Kidney glomerular epithelial cell (primary cell): ENCODE results near the gene PP2D1.
"Not testable (repeated sequence)": the region's sequence is repeated elsewhere in the genome, so short reads cannot be mapped to it uniquely, and the experiment has no call there.

ENCODE experiments used
- DNase-seq: peaks from one replicate; lab custom pipeline; 2025; lab: John Stamatoyannopoulos, UW

The PP2D1 gene

DNA sequence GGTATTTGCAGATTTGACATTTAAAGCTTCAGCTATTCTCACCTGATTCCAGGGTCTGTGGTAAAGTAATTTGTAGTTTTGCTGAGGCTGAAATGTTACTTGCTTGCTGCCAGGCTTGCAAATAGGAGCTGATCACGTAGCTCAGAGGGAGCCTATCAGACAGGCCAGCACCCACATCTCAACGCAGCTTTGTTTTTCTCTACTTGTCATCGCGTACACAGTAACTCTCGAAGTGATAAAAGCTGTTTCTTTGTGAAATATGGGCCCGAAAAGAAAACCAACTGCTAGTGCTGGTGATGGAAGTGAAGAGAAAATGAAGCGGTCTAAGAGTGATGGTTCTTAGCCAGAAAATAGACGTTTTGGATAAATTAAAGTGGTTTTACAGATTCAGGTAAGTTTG lies 41.7 kb downstream of the PP2D1 start:
- DNase-seq: no peak

DNA sequence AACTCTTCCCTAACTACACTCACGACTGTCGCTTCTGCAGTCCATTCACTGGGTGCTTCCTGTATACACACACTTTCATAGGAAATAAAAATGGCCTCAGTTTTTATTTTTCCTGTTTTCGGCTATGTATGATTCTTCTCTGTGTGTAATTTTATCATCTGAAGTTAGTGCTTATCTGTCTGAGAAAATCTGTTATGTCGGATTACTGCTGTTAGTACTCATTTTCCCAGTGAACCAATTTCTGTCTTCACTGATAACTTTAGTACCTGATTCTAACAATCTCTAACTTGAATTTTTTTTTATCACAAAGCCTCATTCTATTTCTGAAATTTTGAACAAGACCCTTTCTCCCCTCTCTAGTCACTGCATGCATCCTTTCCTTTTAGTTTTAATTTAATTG lies 44.3 kb downstream of the PP2D1 start:
- no peak for DNase-seq

DNA sequence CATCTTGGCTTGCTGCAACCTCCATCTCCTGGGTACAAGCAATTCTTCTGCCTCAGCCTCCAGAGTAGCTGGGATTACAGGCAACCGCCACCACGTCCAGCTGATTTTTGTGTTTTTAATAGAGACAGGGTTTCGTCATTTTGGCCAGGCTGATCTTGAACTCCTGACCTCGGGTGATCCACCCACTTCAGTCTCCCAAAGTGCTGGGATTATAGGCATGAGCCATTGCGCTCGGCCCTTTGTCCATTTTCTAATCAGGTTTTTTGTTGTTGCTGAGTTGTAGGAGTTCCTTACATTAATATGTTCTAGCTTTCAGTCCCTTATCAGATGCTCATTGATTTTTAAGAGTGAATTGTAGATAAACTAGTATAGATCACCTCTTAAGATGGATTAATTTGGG lies 44.9 kb downstream of the PP2D1 start:
- DNase-seq: no peak

DNA sequence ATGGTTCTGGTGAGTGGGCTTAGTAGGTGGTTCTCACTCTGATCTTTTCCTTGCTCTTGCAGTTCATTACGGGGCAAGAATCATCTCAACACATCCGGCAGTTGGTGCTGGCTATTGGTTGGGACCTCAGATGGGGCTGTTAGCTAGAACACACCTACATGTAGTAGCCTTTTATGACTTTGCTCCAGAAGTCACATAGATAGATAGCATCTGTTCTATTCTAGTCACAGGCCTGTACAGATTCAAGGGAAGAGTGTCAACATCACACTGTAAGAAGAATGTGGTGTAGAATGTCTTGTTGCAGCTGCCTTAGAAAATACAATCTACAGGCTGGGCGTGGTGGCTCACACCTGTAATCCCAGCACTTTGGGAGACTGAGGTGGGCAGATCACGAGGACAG lies 50.1 kb downstream of the PP2D1 start:
- no peak for DNase-seq

DNA sequence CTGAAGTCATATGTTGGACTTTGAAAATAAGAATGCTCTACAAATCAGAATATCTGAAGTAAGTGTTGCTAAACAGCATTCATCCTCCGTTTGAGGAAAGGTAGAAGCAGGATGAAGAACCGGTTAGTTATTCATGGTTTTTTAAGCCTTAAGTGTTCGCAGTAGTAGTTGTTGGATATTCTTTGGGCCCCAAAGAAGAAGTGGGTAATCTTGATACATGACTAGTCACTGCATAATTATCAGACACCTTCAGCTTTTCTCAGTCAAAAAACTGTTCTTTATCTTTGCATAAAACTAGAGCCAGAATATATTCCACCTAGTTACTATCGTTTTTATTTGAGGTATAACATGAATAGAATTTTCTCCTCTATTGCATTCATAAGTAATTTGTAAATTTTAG lies 51.4 kb downstream of the PP2D1 start:
- DNase-seq: no peak

DNA sequence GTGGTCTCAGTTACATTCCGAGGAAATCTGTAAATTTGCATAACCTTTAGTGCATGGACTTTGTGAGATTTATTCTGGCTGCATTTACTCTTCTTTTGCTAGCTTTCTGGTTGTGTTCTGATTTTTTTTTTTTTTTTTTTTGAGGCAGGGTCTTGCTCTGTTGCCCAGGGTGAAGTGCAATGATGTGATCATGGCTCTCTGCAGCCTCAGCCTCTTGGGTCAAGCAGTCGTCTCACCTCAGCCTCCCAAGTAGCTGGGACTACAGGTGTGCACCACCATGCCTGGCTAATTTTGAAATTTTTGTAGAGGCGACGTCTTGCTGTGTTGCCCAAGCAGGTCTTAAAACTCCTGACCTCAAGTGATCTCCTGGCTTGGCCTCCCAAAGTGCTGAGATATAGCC lies 52.6 kb downstream of the PP2D1 start:
- no peak for DNase-seq

DNA sequence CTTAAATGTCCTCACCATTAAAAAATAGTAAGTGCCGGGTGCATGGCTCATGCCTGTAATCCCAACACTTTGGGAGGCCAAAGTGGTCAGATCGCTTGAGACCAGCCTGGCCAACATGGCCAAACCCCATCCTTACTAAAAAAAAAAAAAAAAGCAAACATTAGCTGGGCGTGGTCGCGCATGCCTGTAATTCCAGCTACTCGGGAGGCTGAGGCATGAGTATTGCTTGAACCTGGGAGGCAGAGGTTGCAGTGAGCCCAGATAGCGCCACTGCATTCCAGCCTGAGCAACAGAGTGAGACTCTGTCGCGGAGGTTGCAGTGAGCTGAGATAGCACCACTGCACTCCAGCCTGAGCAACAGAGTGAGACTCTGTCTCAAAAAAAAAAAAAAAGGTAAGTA lies 54.7 kb downstream of the PP2D1 start:
- DNase-seq: not testable (repeated sequence)

DNA sequence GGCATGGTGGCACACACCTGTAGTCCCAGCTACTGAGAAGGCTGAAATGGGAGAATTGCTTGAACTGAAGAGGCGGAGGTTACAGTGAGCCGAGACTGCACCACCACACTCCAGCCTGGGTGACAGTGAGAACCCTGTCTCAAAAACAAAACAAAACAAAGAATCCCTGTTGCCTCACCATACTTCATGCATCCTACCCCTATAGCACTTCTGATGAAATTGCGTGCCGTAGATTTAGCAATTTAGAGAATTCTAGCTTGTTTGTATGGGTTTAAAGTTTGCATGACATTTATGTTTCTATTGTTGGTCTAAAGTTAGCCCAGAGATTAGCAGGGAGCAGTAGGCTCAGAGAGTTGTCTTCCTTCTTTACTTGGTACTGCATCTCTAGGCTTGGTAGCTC lies 57.4 kb downstream of the PP2D1 start:
- DNase-seq: no peak

DNA sequence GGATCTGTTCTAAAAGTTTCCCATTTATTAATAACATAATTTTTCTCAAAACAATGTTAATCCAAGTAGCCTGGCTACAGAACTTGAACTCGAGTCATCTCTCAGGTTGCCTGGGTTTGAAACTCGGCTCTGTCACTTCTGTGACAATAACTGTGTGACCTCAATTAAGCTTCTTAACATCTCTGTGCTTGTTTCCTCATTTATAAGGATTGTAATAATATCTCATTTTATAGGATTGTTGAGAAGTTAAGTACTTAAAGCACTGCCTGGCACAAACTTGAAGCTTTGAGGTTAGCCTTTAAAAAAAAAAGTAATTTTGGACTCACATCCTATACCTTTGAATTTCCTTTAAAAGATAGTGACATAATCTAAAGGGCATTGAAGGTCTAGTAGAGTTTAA lies 61.7 kb downstream of the PP2D1 start:
- no peak for DNase-seq

DNA sequence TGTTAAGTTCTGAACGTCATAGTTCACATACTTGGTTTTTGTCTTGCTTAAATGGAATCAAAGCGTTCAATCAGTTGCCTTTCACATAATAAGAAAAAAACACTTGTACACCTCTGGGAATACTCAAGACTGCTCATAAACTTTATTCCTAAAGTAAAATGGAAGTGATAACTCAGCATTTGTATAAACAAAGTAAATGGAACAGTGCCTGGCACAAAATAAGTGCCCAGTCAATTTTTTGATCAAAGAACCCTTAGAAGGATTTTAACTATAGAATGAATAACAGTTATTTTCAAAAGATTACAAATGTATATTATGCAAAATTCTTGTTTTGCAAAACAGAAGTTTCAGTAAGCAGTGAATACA lies 63.9 kb downstream of the PP2D1 start:
- DNase-seq: no peak

DNA sequence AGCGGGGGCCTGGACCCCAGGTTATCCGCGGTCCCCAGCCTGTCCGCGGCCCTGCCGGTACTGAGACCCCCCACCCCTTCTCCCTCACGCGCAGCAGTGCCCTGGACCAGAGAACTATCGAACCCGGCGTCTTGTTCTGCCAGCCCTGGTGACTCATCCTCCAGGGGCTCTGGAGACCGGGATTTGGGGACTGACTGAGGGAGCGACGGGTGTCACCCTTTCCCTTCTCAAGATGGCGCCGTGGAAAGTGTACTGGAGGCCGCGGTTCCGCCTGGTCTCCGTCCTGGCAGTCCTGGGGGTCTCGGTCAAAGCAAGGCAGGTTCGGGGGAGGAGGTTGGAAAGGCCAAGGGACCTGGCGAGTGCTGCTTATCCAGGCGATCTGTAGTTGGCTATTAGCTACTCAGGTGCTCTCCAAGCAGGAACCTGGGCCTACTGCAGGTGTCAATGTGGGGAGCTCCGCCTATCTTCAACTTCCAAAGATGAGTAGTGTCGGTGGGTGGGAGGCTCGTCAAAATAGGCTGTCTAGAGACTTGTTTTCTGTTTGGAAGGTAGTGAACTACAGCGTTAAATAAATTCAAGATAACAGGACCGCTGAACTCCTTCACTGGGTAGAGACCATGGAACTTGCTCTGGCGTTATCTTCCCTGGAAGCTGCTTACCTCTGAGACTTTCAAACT lies 64.4 kb downstream of the PP2D1 start:
- DNase-seq: peak; percentile 28

DNA sequence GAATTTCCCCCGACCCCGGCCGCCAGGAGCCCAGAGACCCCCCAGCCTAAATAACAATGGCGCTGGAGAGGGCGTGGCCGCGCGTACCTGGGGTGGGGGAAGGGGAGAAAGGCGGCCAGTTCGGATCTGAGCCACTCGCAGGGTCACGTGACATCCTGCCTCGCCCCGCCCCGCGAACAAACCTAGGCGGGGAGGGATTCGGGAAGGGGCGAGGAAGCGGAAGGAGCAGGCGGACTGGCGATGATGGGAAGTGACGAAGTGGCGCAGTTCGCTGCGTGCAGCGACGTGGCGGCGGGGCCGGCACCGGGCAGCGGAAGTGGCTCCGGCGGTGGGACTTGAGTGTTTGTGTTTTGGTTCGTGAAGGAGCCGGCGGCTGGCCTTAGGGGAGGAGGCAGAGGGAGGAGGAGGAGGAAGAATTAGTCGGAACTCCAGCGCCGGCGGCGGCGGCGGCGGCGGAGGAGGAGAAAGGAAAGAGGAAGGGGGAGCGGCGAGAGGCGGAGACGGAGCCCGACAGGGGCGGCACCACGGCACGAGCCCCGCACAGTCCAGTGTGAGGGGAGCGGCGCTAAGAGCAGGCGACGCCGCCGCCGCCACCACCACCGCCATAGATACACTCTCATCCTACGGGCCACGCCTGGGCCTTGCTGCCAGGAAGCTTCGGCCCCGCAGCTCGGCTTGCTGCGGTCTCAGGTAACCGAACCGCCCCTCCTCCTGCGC lies 65.1 kb downstream of the PP2D1 start, which contains the start of gene RAB5A:
RAB5A (plus strand) TSS at position 266 of the 717 bp plus-strand sequence. CDS start 3,802 bp downstream, outside the sequence.
- peak; percentile 97 for DNase-seq

DNA sequence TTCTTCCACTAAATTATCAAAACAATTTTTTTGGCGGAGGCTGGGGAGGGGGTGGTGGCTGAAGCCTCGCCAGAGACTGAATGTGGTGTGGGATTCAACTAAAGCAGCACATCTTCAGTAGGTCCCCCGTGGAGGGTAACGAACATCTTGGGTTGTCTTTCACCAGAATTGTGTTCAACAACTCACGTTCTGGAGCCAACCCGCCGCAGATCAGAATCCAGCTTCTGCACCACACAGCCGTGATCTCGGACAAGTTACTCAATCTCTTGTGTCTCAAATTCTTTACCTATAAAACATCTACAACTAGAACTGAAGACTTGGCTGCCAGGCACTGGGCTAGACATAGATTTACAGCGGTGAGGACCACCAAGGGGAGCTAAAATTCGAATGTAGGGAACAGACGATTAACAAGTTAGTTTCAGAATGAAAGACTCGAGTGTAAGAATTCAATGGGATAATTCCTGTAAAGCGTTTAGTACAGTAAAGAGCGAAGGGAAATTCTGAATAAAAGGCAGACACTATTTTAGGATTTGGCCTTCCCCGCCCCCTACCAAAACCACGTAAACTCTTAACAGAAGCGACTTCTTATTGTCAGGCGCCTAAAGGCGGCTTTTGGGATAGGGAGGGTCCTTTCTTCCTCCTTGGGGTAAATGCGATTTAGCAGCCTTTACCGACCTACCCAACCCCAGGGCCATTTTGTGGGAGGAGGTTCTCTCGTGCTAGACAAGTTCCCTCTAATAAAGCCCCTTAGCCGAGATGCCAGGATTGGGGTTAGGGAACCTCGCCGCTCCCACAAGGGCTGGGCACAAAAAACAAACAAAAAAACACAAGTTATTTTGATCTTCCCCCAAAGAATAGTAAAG lies 65.9 kb downstream of the PP2D1 start:
- no peak for DNase-seq

DNA sequence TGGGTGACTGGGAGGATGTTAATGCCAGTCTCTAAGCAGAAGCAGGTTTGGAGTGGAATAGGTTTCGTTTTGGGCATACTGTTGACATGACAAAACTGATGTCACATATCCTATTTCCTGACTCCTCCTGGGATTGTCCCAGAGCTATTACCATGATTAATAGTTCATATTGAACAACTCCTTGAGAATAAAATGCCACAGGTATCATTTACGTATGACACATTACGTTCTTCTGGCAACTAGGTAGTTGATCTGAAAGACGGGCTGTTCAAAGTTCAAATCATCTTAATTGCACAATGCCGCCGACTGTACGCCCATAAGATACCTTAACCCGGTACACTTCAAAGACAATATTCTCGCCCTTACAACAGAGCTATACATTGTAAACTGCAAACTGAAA lies 66.5 kb downstream of the PP2D1 start:
- DNase-seq: no peak

DNA sequence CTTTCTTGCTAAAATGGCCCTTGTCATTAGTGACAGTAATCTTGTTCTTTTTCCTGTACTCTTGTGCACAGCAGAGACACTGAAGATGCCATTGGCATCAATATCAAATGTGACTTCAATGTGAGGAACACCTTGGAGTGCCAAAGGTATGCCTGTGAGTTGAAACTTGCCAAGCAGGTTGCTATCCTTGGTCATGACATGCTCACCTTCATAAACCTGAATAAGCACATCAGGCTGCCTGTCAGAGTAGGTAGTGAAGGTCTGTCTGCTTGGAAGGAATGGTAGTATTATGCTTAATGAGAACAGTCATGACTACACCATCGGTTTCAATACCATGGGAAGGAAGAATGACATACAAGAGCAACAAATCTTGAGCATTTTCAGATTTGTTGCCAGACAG lies 71.4 kb downstream of the PP2D1 start:
- no peak for DNase-seq

DNA sequence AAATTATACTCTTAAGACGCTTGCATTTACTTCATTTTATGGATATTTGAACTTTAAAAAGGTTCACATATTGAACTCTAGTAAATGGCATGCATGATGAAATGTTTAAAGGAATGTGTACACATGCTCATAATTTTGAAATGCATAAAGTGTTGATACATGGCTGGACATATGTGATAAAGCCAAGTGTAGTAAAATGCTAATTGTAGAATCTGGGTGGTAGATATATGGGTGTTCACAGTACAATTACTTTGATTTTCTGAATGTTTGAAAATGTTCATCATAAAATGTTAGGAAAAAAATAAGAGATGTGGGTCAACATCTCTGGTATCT lies 73.8 kb downstream of the PP2D1 start:
- no peak for DNase-seq

DNA sequence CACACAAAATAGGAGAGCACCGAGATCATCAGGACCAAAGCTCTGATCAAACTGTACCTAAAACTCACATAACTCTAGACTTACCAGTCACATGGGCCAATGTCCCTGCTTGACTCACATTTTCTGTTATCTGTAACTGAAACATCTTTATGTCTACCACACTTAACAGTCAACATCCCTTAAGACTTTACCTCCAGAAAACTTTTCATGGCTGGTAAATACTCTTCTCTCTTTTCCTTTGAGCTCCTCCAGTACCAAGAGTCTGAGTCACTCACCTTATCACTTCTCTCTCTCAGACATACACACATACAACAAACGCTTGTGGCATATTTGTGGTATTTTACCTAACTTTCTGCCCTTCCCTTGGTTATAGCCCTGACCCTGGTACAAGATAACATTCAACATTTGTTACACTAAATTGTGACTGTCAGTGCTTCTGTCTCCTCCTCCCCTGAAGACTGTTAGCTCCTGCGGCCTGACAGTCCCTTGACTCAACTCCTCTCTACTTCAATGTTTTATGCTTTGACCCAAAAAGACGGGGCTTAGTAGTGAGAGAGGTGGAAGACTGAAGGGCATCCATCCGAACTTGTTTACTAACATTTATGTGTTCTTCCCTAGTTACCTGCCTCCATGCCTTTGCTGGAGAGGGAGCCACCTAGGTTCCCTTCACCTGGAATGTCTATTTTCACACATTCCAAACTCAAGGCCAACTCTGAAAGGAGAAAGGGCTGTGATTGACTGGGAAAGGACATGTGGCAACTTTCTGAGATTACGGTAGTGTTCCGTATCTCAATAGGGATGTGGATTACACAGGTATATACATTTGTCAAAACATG lies 74.4 kb downstream of the PP2D1 start:
- peak; percentile 55 for DNase-seq
